Neural cell (in vitro differentiated cells): ENCODE measurements around the gene EML6. TPM values are rescaled to one million over a fixed set of nuclear protein-coding genes. Genes with fewer than 3 reads are reported as not detected.

Experiments
- H2AFZ ChIP-seq: fragments of 200-600, 300-800 bp; sonication (generic), shearing (Covaris generic); 2 replicates; pipeline ENCODE4 v1.6.0; 2014; ENCODE audit warnings: low read depth, mild to moderate bottlenecking, antibody characterized with exemption, low read length, moderate library complexity
- H3F3A ChIP-seq: fragments of 200-600 bp; shearing (Covaris generic); 2 replicates; pipeline ENCODE4 v1.6.1; 2016; ENCODE audit warnings: mild to moderate bottlenecking, moderate library complexity, mixed read lengths, antibody characterized with exemption, low read length; ENCODE audit not compliant: insufficient read depth, poor library complexity, severe bottlenecking
- H3K27ac ChIP-seq: fragments of 200-600, 300-800 bp; sonication (generic), shearing (Covaris generic); 2 replicates; pipeline ENCODE4 v1.5.1; 2014; ENCODE audit warnings: mild to moderate bottlenecking, low read length, moderate library complexity
- H3K27me3 ChIP-seq: fragments of 300-800, 200-600 bp; sonication (generic), shearing (Covaris generic); 2 replicates; pipeline ENCODE4 v1.6.0; 2014; ENCODE audit warnings: mild to moderate bottlenecking, low read depth, low read length, moderate library complexity; ENCODE audit not compliant: insufficient read depth
- H3K36me3 ChIP-seq: fragments of 300-800, 200-600 bp; sonication (generic), shearing (Covaris generic); 2 replicates; pipeline ENCODE4 v1.5.1; 2014; ENCODE audit warnings: mild to moderate bottlenecking, antibody characterized with exemption, low read length, moderate library complexity; ENCODE audit not compliant: insufficient read depth
- H3K4me2 ChIP-seq: fragments of 300-800, 200-600 bp; sonication (generic), shearing (Covaris generic); 2 replicates; pipeline ENCODE4 v1.6.0; 2014; ENCODE audit warnings: mild to moderate bottlenecking, low read length
- H3K4me3 ChIP-seq: fragments of 300-800, 200-600 bp; sonication (generic), shearing (Covaris generic); 2 replicates; pipeline ENCODE4 v1.5.1; 2014; ENCODE audit warnings: mild to moderate bottlenecking, low read length, moderate library complexity
- H3K79me2 ChIP-seq: fragments of 200-600 bp; shearing (Covaris generic); replicated peaks from 2 replicates; pipeline ENCODE4 v1.6.0; 2014; ENCODE audit warnings: mild to moderate bottlenecking, low read length, moderate library complexity; ENCODE audit not compliant: insufficient read depth
- H3K9ac ChIP-seq: fragments of 300-800, 200-600 bp; sonication (generic), shearing (Covaris generic); 2 replicates; pipeline ENCODE4 v1.6.1; 2016; ENCODE audit warnings: mild to moderate bottlenecking, low read length, mixed read lengths
- H3K9me2 ChIP-seq: fragments of 200-600 bp; shearing (Covaris generic); 2 replicates; pipeline ENCODE4 v1.6.1; 2016; ENCODE audit warnings: mild to moderate bottlenecking, low read length, mixed read lengths; ENCODE audit not compliant: insufficient read depth
- H3K9me3 ChIP-seq: fragments of 200-600, 300-800 bp; sonication (generic), shearing (Covaris generic); 2 replicates; pipeline ENCODE4 v1.6.1; 2016; ENCODE audit warnings: mild to moderate bottlenecking, mixed run types, low read length, moderate library complexity, mixed read lengths
- H4K20me1 ChIP-seq: fragments of 200-600 bp; shearing (Covaris generic); 2 replicates; pipeline ENCODE4 v1.6.1; 2016; ENCODE audit warnings: mild to moderate bottlenecking, mixed run types; ENCODE audit not compliant: insufficient read depth
- CTCF ChIP-seq: fragments of 450-650 bp; IDR thresholded peaks from 2 replicates; pipeline ENCODE4 v1.5.1; 2014; ENCODE audit warnings: antibody characterized with exemption, mild to moderate bottlenecking, moderate library complexity; ENCODE audit not compliant: poor library complexity, severe bottlenecking
- EP300 ChIP-seq: fragments of 450-650 bp; conservative IDR thresholded peaks from 2 replicates; pipeline ENCODE4 v1.6.1; 2014; ENCODE audit warnings: antibody characterized with exemption, mild to moderate bottlenecking, moderate library complexity; ENCODE audit not compliant: poor library complexity, severe bottlenecking
- EZH2 ChIP-seq: fragments of 200-600, 300-800 bp; shearing (Covaris generic), sonication (generic); IDR thresholded peaks from 2 replicates; pipeline ENCODE4 v1.6.1; 2014; ENCODE audit warnings: antibody characterized with exemption, low read length, borderline replicate concordance, mild to moderate bottlenecking; ENCODE audit not compliant: insufficient read depth, poor library complexity, severe bottlenecking
- MXI1 ChIP-seq: fragments of 450-650 bp; conservative IDR thresholded peaks from 2 replicates; pipeline ENCODE4 v1.6.1; 2014; ENCODE audit warnings: antibody characterized with exemption, mild to moderate bottlenecking; ENCODE audit not compliant: poor library complexity, severe bottlenecking
- POLR2AphosphoS5 ChIP-seq: IDR thresholded peaks from 2 replicates; pipeline ENCODE4 v1.6.1; 2012
- RAD21 ChIP-seq: fragments of 450-650 bp; conservative IDR thresholded peaks from 2 replicates; pipeline ENCODE4 v1.6.1; 2014; ENCODE audit warnings: antibody characterized with exemption, mild to moderate bottlenecking, moderate library complexity
- REST ChIP-seq: IDR thresholded peaks from 2 replicates; pipeline ENCODE4 v1.6.1; 2012; ENCODE audit warnings: borderline replicate concordance
- SMC3 ChIP-seq: fragments of 450-650 bp; conservative IDR thresholded peaks from 2 replicates; pipeline ENCODE4 v1.6.1; 2014; ENCODE audit warnings: antibody characterized with exemption, mild to moderate bottlenecking, moderate library complexity; ENCODE audit not compliant: poor library complexity
- TAF1 ChIP-seq: IDR thresholded peaks from 2 replicates; pipeline ENCODE4 v1.6.1; 2012; ENCODE audit warnings: low read depth
- polyA plus RNA-seq: library from polyadenylated mRNA; depleted of rRNA; stranded (reverse); fragments of >200 nt; gene quantifications from 2 replicates; pipeline ENCODE4 v1.2.3, GENCODE V29; 2014

Gene EML6
- polyA plus RNA-seq, 1 donor from 2014 or later = 13.4 TPM

GRCh38 chr2:54701029-54701428 lies 22.4 kb upstream of the EML6 start:
- Histone ChIP-seq H3K79me2 (no peaks in the 10 kb centered on the region), H3K36me3 (no peaks in the 10 kb centered on the region), H4K20me1 (no peaks in the 10 kb centered on the region), H3K4me3 (no peak overlapping the region), H3K9me3 (no peaks in the 10 kb centered on the region), H3K27me3 (no peaks in the 10 kb centered on the region), H3K27ac (no peak overlapping the region), H2AFZ (no peak overlapping the region), H3K9me2 (no peaks in the 10 kb centered on the region), H3F3A (no peaks in the 10 kb centered on the region), H3K9ac (no peak overlapping the region), H3K4me2 (no peak overlapping the region)
- TF ChIP-seq EP300 (no peak), EZH2 (no peak), SMC3 (no peak), REST (no peak), CTCF (no peak)

GRCh38 chr2:54704238-54704637 lies 19.2 kb upstream of the EML6 start:
- Histone ChIP-seq H3K9me3 (no peaks in the 10 kb centered on the region), H3K27ac (no peak overlapping the region), H3F3A (no peaks in the 10 kb centered on the region), H3K36me3 (no peaks in the 10 kb centered on the region), H4K20me1 (no peaks in the 10 kb centered on the region), H2AFZ (no peak overlapping the region), H3K4me3 (no peak overlapping the region), H3K27me3 (peaks cover 9% of the 10 kb centered on the region), H3K9me2 (no peaks in the 10 kb centered on the region), H3K9ac (no peak overlapping the region), H3K79me2 (no peaks in the 10 kb centered on the region), H3K4me2 (no peak overlapping the region)
- TF ChIP-seq POLR2AphosphoS5 = no peak
- TF ChIP-seq EP300 = no peak
- TF ChIP-seq SMC3 = no peak
- no peak for TF ChIP-seq MXI1
- no peak for TF ChIP-seq REST
- no peak for TF ChIP-seq CTCF
- TF ChIP-seq EZH2 = no peak
- TF ChIP-seq TAF1 = no peak
- TF ChIP-seq RAD21 = no peak
